SU-DHL-6 (cell line): ENCODE data around the gene ZCWPW2.

Experiments
- CTCF ChIP-seq: fragments of 200-600 bp; sonication (generic); IDR thresholded peaks from one replicate; pipeline ENCODE4 v1.5.1; 2017; ENCODE audit warnings: antibody characterized with exemption, mild to moderate bottlenecking, low read length, moderate library complexity; ENCODE audit not compliant: insufficient read depth, poor library complexity, severe bottlenecking
- EZH2phosphoT487 ChIP-seq: fragments of 200-600 bp; sonication (generic), shearing (Covaris generic); conservative IDR thresholded peaks from 2 replicates; pipeline ENCODE4 v1.6.1; 2018; ENCODE audit warnings: mild to moderate bottlenecking, antibody characterized with exemption, low read length, moderate library complexity, mixed read lengths

- TF ChIP-seq CTCF (no peak), EZH2phosphoT487 (no peak)
Measured at GRCh38 chr3:28345690-28346089, 2.8 kb upstream of the ZCWPW2 start.
